Activated naive CD4-positive, alpha-beta T cell treated with anti-CD3 and anti-CD28 coated beads, Interleukin-2, amount 10 ng/mL, durations not matched to agents 7 days and 5 days (primary cell): ENCODE results near the gene TAGLN.

ENCODE experiments used
- CTCF ChIA-PET: fragments of 350-600 bp; sonication (Branson Sonifier 250); formaldehyde crosslinking; loops from one replicate; lab custom pipeline; 2021; ENCODE audit warnings: antibody characterized with exemption; lab: Charles Lee
- DNase-seq: peaks from one replicate; pipeline ENCODE4 v3.0.0-alpha.2; 2020
- H3K27ac Mint-ChIP-seq: one replicate; pipeline ENCODE4 v1.8.0; 2021; ENCODE audit warnings: mild to moderate bottlenecking, moderate library complexity, mixed read lengths
- H3K27me3 Mint-ChIP-seq: one replicate; pipeline ENCODE4 v1.8.0; 2021; ENCODE audit warnings: mild to moderate bottlenecking, mixed read lengths
- H3K36me3 Mint-ChIP-seq: one replicate; pipeline ENCODE4 v1.8.0; 2021; ENCODE audit warnings: mixed read lengths
- H3K4me1 Mint-ChIP-seq: one replicate; pipeline ENCODE4 v1.8.0; 2021; ENCODE audit warnings: mixed read lengths
- H3K4me3 Mint-ChIP-seq: one replicate; pipeline ENCODE4 v1.8.0; 2021; ENCODE audit warnings: mild to moderate bottlenecking, moderate library complexity, mixed read lengths
- H3K9me3 Mint-ChIP-seq: one replicate; pipeline ENCODE4 v1.8.0; 2021; ENCODE audit warnings: mixed read lengths

The TAGLN gene

GRCh38 chr11:117219455-117219854 is 20.3 kb downstream of the TAGLN start:
- H3K27ac Mint-ChIP-seq, result no peak overlapping the region
- no peak for DNase-seq
- CTCF ChIA-PET, result interaction anchor here (1.4 to 1.5 kb wide), 2 partner anchors 48 to 487 kb away, joined by 3 read pairs; no protein-coding TSS in a partner anchor
- H3K4me3 Mint-ChIP-seq, result no peak overlapping the region
- H3K36me3 Mint-ChIP-seq, result peaks cover 75% of the 10 kb centered on the region
- peaks cover 2% of the 10 kb centered on the region for H3K4me1 Mint-ChIP-seq
- no peaks in the 10 kb centered on the region for H3K27me3 Mint-ChIP-seq
- no peaks in the 10 kb centered on the region for H3K9me3 Mint-ChIP-seq

- Mint-ChIP-seq H3K36me3 (peaks cover 76% of the 10 kb centered on the region), H3K4me1 (peaks cover 3% of the 10 kb centered on the region), H3K27ac (no peak overlapping the region), H3K4me3 (no peak overlapping the region), H3K9me3 (no peaks in the 10 kb centered on the region), H3K27me3 (no peaks in the 10 kb centered on the region)
- no peak for DNase-seq
- CTCF ChIA-PET, result interaction anchor here (0.9 to 12.1 kb wide), 4 partner anchors 9 to 48 kb away, joined by 3 to 111 read pairs (median 3); partner anchors contain the start of gene SIDT2
These were observed 20.8 kb downstream of the TAGLN start for GRCh38 chr11:117219995-117220394.

GRCh38 chr11:117220568-117220967 is 21.4 kb downstream of the TAGLN start:
- DNase-seq, result no peak
- Mint-ChIP-seq H3K4me1 (peaks cover 3% of the 10 kb centered on the region), H3K27ac (no peak overlapping the region), H3K4me3 (no peak overlapping the region), H3K27me3 (no peaks in the 10 kb centered on the region), H3K36me3 (peaks cover 82% of the 10 kb centered on the region), H3K9me3 (no peaks in the 10 kb centered on the region)
- CTCF ChIA-PET, result interaction anchor here (0.9 to 12.1 kb wide), 5 partner anchors 8 to 341 kb away, joined by 3 to 111 read pairs (median 3); partner anchors contain the start of gene SIDT2

- H3K4me1 Mint-ChIP-seq, result peaks cover 3% of the 10 kb centered on the region
- H3K36me3 Mint-ChIP-seq, result peaks cover 84% of the 10 kb centered on the region
- no peak overlapping the region for H3K27ac Mint-ChIP-seq
These were observed 22.0 kb downstream of the TAGLN start for GRCh38 chr11:117220999-117221774.

GRCh38 chr11:117221775-117222517 is 22.8 kb downstream of the TAGLN start:
- CTCF ChIA-PET, result interaction anchor here (0.8 to 12.1 kb wide), 3 partner anchors 42 to 343 kb away, joined by 3 to 111 read pairs (median 3); partner anchors contain the start of gene SIDT2
- H3K4me1 Mint-ChIP-seq, result peaks cover 10% of the 10 kb centered on the region
- no peak for DNase-seq
- H3K27me3 Mint-ChIP-seq, result no peaks in the 10 kb centered on the region
- H3K4me3 Mint-ChIP-seq, result no peak overlapping the region
- no peak overlapping the region for H3K27ac Mint-ChIP-seq
- H3K36me3 Mint-ChIP-seq, result peaks cover 87% of the 10 kb centered on the region
- no peaks in the 10 kb centered on the region for H3K9me3 Mint-ChIP-seq

More at GRCh38 chr11:117220999-117221774, 22.0 kb downstream of the TAGLN start:
- no peaks in the 10 kb centered on the region for H3K9me3 Mint-ChIP-seq
- no peak overlapping the region for H3K4me3 Mint-ChIP-seq
- no peak for DNase-seq
- H3K27me3 Mint-ChIP-seq, result no peaks in the 10 kb centered on the region
- CTCF ChIA-PET, result interaction anchor here (1.1 to 12.1 kb wide), 4 partner anchors 8 to 342 kb away, joined by 3 to 111 read pairs (median 3); partner anchors contain the start of gene SIDT2

GRCh38 chr11:117222991-117223740 is 24.0 kb downstream of the TAGLN start:
- CTCF ChIA-PET, result interaction anchor here (12.1 kb wide), 1 partner anchor 43 kb away, joined by 111 read pairs; the partner anchor contains the start of gene SIDT2
- no peak for DNase-seq
- H3K9me3 Mint-ChIP-seq, result no peaks in the 10 kb centered on the region
- peaks cover 21% of the 10 kb centered on the region for H3K4me1 Mint-ChIP-seq
- no peaks in the 10 kb centered on the region for H3K27me3 Mint-ChIP-seq
- H3K27ac Mint-ChIP-seq, result no peak overlapping the region
- peaks cover 85% of the 10 kb centered on the region for H3K36me3 Mint-ChIP-seq
- H3K4me3 Mint-ChIP-seq, result no peak overlapping the region

GRCh38 chr11:117223741-117224689 is 24.8 kb downstream of the TAGLN start:
- H3K4me3 Mint-ChIP-seq, result no peak overlapping the region
- no peaks in the 10 kb centered on the region for H3K9me3 Mint-ChIP-seq
- no peak for DNase-seq
- peak overlapping the region; percentile 62 for H3K27ac Mint-ChIP-seq
- peaks cover 27% of the 10 kb centered on the region for H3K4me1 Mint-ChIP-seq
- H3K36me3 Mint-ChIP-seq, result peaks cover 83% of the 10 kb centered on the region
- CTCF ChIA-PET, result interaction anchor here (1.3 to 12.1 kb wide), 2 partner anchors 13 to 44 kb away, joined by 3 to 111 read pairs; partner anchors contain the start of gene SIDT2
- no peaks in the 10 kb centered on the region for H3K27me3 Mint-ChIP-seq

- no peak for DNase-seq
- H3K36me3 Mint-ChIP-seq, result peaks cover 85% of the 10 kb centered on the region
- CTCF ChIA-PET, result interaction anchor here (1.1 to 12.1 kb wide), 5 partner anchors 7 to 491 kb away, joined by 3 to 111 read pairs (median 8); partner anchors contain the start of gene SIDT2
- peak overlapping the region; percentile 42 for H3K27ac Mint-ChIP-seq
- H3K9me3 Mint-ChIP-seq, result no peaks in the 10 kb centered on the region
- no peaks in the 10 kb centered on the region for H3K27me3 Mint-ChIP-seq
- H3K4me3 Mint-ChIP-seq, result no peak overlapping the region
- H3K4me1 Mint-ChIP-seq, result peaks cover 39% of the 10 kb centered on the region
These were observed 26.5 kb downstream of the TAGLN start for GRCh38 chr11:117225553-117226170.

GRCh38 chr11:117226388-117227385 is 27.5 kb downstream of the TAGLN start:
- Mint-ChIP-seq H3K4me1 (peaks cover 41% of the 10 kb centered on the region), H3K9me3 (no peaks in the 10 kb centered on the region), H3K27me3 (no peaks in the 10 kb centered on the region), H3K4me3 (no peak overlapping the region), H3K36me3 (peaks cover 79% of the 10 kb centered on the region), H3K27ac (peak overlapping the region; percentile 77)
- peak; percentile 60 for DNase-seq
- CTCF ChIA-PET, result interaction anchor here (0.7 to 12.1 kb wide), 14 partner anchors 8 to 436 kb away, joined by 3 to 111 read pairs (median 4); partner anchors contain the start of genes APOA1, APOA5, PAFAH1B2 and SIDT2

GRCh38 chr11:117228091-117228490 is 28.9 kb downstream of the TAGLN start:
- peaks cover 42% of the 10 kb centered on the region for H3K4me1 Mint-ChIP-seq
- H3K36me3 Mint-ChIP-seq, result peaks cover 76% of the 10 kb centered on the region
- DNase-seq, result no peak
- CTCF ChIA-PET, result interaction anchor here (1.1 to 12.1 kb wide), 4 partner anchors 48 to 437 kb away, joined by 3 to 111 read pairs (median 6); partner anchors contain the start of genes APOA5 and SIDT2
- peak overlapping the region; percentile 21 for H3K4me3 Mint-ChIP-seq
- H3K27me3 Mint-ChIP-seq, result peaks cover 4% of the 10 kb centered on the region
- peak overlapping the region; percentile 80 for H3K27ac Mint-ChIP-seq
- no peaks in the 10 kb centered on the region for H3K9me3 Mint-ChIP-seq

GRCh38 chr11:117229411-117229810 is 30.2 kb downstream of the TAGLN start:
- H3K27me3 Mint-ChIP-seq, result peaks cover 4% of the 10 kb centered on the region
- H3K36me3 Mint-ChIP-seq, result peaks cover 63% of the 10 kb centered on the region
- CTCF ChIA-PET, result interaction anchor here (1.1 to 12.1 kb wide), 3 partner anchors 9 to 438 kb away, joined by 3 to 111 read pairs (median 5); partner anchors contain the start of genes APOA5 and SIDT2
- H3K9me3 Mint-ChIP-seq, result no peaks in the 10 kb centered on the region
- H3K27ac Mint-ChIP-seq, result peak overlapping the region; percentile 99
- H3K4me3 Mint-ChIP-seq, result peak overlapping the region; percentile 99
- no peak for DNase-seq
- H3K4me1 Mint-ChIP-seq, result peaks cover 55% of the 10 kb centered on the region
